T-helper 1 cell (primary cell): ENCODE data around the gene DICER1.
"Not testable (repeated sequence)": the region's sequence is repeated elsewhere in the genome, so short reads cannot be mapped to it uniquely, and the experiment has no call there.

Experiments used
- DNase-seq, 5 donors: peaks; one replicate each; pipeline ENCODE4 v3.0.0-alpha.2; 2012 to 2020

Gene DICER1

DNA sequence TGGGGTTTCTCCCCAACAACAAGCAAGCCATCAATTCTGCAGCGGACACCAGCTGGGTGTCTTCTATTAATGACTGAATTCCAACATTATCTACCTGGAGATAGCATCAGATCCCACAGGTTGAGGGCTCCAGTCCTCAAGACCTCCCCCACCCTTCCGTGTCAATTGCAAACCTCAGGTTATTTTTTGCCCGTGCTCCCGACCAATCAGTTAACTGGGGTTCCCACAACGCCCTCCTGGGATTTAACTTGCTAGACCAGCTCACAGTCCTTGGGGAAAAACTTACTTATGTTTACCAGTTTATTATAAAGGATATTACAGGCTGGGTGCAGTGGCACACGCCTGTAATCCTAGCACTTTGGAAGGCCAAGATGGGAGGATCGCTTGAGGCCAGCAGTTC is 9.7 kb downstream of the DICER1 start:
- DNase-seq: no peak

DNA sequence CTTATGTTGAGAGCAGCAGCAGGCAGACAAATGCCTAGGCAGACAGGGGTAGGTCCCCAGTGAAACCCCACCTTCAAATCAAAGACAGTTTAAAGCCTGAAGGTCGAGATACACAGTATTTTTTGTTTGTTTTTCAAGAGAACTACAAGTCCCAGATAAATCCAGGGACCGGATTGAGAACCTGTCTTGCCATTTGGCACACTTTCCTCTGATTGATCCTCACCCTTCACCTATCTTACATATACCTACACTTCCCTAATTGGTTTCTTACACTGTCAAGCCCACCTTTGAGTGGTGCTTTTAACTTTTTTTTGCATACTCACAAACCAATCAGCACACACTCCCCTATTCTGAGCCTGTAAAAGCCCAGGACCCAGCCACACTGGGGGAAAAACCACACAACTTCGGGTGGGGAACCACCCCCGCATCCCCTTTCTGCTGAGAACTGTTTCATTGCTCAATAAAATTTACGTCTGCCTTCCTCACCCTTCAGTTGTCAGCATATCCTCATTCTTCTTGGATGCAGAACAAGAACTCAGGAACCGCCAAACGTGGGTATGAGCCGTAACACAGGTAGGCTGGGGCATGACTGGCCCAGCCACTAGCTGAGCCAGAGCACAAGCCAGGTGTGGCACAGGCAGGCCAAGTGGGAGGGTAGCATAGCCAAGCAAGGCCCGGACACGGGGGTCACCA is 11.1 kb downstream of the DICER1 start:
- no peak for DNase-seq

DNA sequence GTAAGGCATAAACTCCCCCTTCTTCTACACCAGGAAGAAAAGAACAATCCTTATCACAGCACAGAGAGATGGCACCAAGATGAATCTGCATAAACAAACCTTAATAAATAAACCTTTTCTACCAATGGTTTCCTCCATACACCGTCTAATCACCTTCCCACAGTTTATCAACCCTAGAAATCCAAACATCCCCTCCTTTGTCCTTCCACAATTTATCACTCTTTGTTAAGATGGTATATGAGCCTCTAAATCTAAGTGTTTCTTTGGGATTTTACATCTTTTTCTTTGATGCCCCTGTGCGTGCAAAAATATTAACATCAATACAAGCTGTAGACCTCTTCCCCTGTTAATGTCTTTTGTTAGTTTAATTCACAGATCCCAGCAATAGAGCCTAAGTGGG is 12.5 kb downstream of the DICER1 start:
- DNase-seq: no peak

DNA sequence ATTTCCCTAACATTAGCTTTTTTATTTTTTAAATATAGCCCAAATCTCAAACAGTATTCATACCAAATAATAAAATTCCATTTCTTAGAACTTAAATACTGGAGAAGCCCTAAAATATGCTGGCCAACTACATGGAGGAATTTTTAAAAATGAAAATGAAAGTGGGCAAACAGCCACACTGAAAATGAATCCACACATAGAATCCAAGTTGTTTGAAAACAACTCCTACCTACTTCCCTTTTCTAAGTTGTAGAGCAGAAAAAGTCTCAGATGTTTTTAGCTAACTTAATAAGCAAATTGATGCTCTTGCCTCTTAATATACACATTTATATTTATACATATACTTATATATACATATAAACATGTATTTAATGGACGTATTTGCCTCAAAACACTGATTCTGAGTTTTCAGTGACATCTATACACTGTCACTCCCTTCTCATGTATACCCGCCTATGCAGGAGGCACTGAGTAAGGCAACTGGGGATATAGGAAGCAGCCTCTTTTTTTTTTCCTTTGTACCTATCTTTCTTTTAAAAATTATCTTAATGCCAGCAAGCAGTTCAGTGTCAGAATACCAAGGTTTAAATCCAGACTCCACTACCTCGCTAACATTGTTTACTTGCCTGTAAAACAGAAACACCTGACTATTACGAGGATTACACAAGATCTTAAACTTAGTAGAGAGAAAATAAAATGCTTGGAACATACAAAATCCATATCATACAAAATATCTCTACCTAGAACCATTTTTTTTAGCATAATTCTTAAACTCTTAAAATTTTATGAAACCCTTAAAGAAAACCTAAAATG is 13.3 kb downstream of the DICER1 start:
- no peak for DNase-seq

DNA sequence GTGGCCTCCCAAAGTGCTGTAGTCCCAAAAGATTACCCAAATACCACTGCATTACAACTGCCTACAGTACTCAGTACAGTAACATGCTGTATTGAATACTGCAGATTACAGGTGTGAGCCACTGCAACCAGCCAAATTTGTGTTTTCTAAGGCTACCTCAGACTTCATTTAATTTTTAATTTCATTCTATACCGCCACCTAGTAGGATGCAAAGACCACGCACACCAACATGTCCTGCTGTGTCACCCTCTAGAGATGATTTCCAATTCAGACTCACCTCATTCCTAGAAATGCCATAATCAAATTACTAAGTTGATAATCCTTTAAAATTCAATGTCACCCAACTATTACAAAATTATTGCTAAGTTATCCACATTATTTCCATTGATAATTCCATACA is 15.1 kb downstream of the DICER1 start:
- DNase-seq: no peak

DNA sequence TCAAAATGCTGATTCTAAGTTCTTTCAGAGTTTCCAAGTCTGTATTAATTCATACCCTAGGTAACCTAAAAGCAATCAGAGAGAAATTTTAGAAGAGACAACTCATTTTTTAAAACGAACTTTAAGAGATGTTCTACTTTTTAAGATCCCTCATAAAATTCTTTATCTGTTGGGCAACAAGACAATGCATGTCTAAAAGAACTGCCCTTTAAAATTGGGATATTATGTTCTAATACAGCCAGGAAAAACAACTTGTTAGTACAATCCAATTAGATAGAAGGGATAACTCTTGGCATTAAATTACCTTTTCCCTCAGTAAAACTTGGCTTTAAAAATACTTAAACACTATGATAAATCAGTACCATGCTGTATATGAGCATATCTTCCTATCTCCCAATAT is 15.6 kb downstream of the DICER1 start:
- no peak for DNase-seq

DNA sequence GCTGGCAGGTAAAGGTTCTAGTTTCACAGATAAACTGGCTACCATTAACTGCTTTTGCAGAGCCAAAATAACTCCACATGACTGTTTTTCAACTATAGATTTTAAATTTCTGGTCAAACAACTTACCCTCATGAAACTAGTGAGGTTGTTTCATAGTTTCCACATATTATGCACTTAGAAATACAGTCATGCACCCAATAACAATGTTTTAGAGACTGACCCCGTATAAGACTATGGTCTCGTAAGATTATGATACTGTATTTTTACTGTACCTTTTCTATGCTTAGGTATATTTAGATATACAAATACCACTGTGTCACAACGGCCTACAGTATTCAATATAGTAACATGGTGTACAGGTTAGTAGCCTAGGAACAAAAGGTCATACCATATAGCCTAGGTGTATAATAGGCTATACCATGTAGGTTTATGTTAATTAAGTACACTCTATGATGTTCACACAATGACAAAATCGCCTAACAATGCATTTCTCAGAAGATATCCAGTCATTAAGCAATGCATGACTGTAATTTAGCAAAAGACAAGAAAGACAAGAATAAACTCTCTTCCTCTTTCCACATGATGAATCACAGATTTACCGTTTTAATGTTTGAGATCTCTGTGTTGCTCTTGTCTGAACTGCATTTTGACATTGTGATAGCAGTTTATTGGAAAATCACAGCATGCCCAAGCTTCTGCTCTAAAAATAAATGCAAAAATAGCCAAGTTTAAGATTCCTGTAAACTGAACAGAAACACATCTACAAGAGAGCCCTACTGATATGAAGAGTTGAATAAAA is 17.1 kb downstream of the DICER1 start:
- no peak for DNase-seq

DNA sequence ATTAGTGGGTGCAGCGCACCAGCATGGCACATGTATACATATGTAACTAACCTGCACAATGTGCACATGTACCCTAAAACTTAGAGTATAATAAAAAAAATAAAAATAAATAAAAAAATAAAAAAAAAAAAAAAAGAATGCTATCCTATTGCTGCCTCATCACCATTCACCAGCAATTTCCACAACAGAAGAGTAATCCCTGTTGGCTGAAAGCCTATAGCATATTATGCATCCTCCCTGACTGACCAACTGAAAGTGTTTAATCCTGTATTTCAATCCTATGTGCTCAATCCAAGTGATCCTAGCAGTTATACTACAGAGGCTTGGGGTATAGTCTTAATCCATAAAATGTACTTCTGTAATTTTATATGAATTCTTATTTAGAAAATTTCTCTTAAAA is 18.5 kb downstream of the DICER1 start:
- DNase-seq: no peak

DNA sequence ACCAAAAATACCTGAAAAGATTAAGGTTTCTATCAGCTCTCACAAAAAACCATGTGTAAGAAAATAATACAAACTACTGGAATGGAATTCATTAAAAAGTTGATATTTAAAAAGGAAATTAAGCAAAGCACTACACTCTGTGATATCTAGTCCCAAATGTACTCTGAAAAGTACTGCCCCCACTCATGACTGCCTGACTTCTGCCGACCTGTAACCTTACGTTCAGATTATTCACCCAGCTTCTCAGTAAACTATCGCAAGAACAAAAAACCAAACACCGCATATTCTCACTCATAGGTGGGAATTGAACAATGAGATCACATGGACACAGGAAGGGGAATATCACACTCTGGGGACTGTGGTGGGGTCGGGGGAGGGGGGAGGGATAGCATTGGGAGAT is 18.9 kb downstream of the DICER1 start:
- DNase-seq: not testable (repeated sequence)

DNA sequence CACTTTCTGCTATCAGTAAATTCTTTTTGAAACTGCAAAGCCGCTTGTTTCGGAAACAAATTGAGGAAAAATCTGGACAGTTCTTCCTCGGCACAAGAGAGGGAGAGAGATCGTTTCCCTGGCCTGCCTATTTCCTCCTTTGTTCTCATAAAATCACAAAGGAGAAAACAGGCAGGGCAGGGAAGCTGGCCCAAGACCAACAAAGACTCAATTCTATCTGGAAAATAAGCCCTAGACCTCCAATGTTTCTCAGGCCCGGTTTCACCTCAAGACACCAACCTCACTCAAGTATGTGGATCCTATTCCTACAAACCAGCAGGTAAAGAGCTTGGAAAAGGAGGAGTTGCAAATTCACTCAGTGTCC is 19.5 kb downstream of the DICER1 start:
- no peak for DNase-seq

DNA sequence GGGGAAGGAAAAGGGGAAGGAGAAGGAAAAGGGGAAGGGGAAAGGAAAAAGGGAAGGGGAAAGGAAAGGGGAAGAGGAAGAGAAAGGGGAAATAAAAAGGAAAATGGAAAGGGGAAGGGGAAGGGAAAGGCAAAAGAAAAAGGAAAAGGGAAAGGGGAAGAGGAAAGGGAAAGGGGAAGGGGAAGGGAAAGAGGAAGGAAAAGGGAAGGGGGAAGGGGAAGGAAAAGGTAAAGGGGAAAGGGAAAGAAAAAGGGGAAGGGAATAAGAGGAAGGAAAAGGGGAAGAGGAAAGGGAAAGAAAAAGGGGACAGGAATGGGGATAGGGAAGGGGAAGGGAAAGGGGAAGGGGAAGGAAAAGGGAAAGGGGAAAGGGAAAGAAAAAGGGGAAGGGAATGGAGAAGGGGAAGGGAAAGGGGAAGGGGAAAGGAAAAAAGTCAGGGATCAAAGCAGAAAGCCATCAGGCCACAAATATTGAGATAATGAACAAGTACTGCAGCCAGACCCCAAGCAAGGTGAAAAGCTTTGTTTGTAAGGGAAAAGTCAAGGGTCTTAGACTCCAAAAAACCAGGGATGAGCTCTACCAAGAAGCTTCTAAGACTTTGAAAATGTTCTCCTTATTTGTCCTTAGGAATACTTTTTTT is 20.0 kb downstream of the DICER1 start:
- no peak for DNase-seq

DNA sequence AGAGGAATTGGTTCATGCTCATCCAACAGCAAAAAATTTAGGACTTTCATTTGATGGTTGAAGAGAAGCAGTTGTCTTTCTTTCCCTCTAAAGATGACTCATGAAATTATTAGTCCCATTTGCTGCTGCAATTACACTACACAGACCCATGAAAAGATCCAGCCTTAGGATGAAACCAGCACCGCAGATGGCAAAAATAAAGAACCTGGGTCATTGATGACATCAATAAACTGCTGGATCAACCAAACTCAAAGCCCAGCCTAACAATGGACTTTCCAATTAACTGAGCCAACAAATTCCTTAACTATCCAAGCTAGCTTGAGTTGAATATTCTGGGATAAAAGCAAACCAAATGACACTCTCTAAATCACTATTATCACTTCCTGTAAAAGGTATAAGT is 20.7 kb downstream of the DICER1 start:
- no peak for DNase-seq

DNA sequence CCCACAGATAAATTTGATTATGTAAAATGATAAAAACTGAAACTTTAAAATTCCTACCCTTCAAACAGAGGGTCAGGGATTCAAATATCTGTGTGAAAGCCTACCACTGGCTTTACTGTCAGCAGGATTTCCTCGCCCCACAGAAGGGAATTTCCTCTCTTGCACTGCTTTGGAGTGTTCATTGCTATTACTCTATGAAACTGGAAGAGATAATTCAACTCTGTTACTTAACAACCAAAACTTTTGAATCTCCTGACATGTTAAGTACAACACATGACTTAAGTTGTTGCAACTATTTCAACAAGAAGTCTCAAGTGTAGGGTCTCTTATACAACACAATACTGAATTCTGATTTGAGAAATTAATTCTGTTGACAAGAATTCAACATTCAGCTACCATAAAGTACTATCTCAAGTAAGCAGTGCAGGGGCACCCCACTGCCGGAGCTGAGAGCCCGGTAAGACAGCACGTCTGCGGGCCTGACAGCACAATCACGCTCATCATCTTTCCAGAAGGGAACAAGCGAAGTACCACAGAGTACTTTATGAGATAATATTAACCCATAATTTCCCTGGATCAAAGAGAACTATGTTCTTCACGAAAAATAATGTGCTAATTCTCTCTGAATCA is 22.9 kb downstream of the DICER1 start:
- DNase-seq: no peak

DNA sequence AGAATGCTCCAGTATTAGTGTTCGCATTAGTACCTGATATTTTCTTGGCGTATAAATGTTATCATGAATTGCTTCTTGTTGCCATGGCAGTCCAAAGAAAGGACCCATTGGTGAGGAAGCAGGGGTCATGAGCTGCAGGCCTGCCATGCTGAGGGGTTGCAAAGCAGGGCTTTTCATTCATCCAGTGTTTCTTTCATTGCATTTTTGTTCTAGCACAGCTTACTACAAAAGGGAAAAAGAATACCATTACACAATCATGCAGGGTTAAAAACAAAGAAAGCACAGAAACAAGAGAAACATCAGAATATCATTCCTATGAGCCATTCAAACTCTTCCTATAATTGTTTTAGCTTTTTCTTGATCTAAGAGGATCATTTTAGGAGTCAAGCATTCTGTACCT is 24.0 kb downstream of the DICER1 start:
- DNase-seq: no peak

DNA sequence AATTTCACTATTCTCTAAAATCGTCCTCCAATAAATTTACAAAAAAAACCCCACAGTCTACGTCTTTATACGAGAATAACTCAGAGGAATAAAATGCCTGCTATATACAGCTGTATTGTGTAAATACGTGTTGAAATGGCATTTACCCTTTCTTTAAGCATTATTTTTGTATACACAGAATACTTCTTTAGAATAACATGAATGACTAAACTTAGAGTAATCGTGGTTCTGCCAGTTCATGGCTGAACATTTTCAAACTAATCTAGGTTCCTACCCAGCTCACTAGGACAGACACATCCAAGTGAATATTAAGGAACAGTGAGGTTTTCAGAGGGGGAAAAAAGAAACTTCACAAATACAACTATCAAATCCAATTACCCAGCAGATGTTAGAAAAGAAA is 24.6 kb downstream of the DICER1 start:
- DNase-seq: no peak

DNA sequence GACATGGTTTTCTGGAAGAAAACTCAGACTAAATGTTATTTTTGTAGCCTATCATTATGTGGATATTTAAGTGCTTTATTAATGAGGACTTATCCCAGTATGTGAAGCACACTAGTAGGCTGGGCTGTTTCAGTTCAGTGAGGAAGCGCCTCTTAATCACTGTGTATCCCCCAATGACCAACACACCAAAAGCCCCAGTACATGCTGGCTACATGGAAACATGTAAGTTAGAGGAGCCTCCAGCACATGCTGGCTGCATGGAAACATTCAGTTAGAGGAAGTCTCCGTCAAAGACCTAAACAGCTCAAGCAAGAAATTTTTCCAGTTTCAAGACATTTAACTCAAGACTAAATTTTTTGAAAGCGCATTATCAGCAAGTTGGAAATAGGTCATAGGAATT is 26.8 kb downstream of the DICER1 start:
- DNase-seq: no peak

DNA sequence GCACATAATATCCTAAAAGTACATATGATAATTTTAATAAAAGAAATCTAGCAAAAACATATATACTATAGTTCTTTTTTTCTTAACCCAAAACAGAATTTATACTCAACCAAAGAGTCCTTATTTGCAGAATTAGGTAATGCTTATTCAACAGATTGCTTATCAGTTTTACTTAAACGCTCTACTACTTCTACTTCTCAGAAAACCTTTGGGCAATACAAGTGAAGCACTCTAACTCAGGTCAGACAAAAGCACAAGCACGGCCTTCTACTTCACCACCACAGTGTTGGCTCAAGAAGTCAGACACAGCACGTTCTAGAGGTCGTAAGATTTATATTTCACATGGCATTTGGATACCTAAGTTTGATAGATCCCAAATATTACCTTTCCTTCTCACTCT is 29.2 kb downstream of the DICER1 start:
- DNase-seq: no peak

DNA sequence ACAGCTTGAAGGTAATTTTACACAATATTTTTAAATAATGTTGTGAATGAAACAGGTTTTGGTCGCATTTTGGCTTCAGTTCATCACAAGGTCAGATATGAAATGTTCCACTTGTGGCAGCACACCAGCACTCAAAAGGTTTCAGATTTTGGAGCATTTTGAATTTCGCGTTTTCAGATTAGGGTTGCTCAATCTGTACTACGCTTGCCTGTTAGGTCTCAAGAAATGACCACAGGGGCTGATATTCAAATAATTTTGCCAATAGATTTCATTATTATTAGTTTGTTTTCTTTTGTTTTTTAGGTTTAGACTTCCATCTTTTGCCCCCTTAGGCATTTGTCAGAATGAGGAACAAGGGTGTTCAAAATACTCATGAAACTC is 29.8 kb downstream of the DICER1 start:
- no peak for DNase-seq

DNA sequence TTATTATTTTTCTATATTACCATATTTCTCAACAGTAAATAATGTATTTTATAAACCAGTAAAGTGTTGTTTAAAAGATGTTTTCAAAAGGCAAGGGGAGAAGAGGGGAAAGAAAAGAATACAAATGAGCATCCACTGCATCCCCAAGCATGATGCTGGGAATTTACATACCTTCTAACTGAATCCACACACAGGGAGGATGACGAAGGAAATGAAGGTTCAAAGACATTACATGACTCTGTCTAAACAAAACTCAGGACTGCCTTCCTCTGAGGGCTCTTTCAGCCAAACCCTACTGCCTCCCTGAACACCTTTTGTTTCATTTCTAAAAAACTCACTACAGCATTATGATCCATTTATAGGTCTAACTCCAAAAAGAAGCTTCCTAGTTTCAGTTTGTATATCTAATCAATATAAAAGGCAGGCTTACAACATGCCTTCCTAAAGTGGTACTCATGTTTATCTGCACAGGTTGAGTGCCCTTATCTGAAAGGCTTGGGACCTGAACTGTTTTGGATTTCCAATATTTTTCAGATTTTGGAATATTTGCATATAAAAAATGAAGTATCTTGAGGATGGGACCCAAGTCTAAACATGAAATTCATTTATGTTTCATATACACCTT is 30.3 kb downstream of the DICER1 start:
- DNase-seq: no peak

DNA sequence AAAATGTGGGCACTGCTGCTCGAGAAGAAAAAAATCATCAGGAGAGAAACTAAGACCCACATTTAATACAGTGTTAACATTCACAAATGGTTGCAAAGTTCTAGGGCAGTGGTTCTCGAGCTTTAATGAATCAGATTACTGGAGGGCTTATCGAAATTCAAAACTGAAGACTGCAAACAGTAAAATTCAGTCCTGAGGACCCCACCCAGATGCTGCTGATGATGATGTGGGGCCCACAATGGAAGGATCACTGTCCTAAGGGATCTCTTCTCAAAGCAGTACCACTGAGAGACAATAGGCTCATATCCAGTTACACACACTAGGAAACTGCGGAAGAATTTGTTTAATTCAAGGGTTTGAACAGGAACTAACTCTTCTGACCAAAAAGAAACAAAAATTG is 31.4 kb downstream of the DICER1 start:
- no peak for DNase-seq

DNA sequence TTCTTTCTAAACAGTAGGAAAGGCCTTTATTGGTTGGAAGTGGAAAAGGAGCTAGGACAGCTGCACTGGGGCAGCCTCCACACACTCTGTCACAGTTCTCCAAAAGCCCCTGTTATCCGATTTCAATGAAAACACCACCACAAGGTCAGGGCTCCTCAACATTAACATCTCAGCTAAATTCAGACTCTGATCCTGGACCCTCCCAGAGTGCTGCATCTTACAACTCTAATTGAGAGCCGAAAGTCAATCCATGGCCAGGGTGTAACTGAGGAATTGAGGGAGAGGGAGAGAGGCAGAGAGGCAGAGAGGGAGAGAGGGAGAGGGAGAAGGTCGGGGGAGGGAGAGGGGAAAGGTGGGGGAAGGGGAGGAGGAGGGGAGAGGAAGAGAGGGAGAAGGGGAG is 32.1 kb downstream of the DICER1 start:
- DNase-seq: no peak

DNA sequence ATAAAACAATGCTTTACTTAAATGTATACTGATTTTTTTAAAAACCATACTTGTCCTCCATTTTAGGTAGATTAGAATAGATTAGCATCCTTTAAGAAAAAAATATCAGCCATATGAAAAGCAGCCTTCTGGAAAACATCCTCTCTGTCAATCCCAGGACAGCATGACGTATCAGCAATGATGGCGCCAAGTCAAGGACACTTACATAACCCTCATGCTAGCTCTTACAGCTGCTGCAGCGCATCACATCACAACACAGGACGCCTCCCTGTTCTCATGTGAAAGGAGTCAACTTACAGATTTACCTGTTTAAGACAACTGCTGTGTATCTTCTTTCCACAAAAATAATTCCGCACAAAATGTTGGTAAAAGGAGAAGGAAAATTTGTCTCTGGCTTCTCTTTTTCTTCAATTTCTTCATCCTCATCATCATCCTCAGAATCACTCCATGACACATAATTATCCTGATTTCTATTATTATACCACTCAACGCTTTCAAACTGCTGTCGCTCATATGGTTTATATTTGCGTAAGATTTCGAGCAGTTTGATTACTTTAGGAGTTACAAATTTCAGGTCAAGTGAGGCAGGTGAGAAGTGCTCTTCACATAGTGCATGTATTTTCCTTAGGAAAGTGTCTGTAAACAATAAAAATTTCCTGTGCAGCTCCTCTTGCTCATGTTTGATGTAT is 33.3 kb downstream of the DICER1 start:
- DNase-seq: no peak
